IPS-NIHi7 (cell line): ENCODE results near the gene DHRS9.
"Not testable (repeated sequence)": the region's sequence is repeated elsewhere in the genome, so short reads cannot be mapped to it uniquely, and the experiment has no call there.

ENCODE experiments used
- DNase-seq: peaks from one replicate; pipeline ENCODE4 v3.0.0; 2012; ENCODE audit warnings: mixed read lengths; ENCODE audit errors: extremely low spot score

DHRS9 gene

GRCh38 chr2:169134272-169134671 is 64.9 kb downstream of the DHRS9 start:
- DNase-seq = not testable (repeated sequence)

- not testable (repeated sequence) for DNase-seq
Observed at GRCh38 chr2:169136428-169136827, 67.1 kb downstream of the DHRS9 start.

- no peak for DNase-seq
Observed at GRCh38 chr2:169136885-169137534, 67.6 kb downstream of the DHRS9 start.

DNA sequence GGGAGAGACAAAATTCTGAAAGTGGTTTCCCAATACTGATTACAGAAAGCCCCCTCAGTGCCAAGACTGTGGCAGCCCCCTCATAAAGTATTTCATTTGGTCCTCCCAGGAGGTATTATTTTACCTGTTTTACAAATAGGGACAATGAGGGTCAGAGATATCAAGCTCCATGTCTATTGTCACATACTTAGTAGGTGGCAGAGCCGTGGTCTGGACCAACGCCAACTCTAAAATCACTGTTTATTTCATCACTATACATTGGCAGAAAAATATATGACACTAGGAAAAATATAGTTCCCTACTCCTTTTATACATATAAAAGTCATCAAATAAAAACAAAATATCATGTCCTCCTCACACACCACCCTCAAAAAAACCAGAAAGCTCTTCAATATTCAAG is 68.6 kb downstream of the DHRS9 start:
- no peak for DNase-seq

GRCh38 chr2:169139145-169139544 is 69.8 kb downstream of the DHRS9 start:
- no peak for DNase-seq

DNA sequence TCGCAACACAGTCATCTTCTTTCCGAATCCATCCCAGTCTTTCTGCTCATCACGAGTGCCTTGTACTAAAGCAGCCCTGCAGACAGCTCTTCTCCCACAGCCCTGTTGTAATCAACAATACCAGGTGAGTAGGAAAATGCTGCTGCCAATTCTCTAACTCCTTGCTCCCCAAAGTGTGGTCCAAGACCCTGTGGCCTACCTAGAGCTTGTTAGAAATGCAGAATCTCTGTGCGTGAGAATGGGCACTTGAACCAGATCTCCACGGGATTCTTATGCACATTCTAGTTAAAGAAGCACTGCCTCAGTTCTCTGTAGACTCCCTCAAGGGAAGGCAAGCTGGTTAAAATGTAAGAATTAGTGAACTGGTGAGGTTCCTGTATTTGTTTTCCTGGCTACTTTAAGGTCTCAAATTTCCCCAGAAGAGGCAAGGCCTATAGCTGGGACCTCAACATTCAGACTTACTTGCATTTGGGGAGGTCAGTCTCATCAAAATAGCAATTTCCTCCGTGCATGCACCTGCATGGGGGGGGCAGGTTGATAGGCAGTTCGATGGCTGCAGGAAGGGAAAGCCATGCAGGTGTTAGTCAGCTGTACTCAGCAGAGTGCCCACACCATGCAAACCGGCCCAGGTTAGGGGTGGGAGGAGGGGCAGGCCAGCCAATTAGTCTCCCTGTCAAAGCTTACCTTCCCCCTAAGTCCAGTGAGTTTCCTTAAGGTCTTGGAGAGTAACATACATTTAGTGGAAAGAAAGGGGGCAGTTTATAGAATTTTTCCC is 70.8 kb downstream of the DHRS9 start:
- no peak for DNase-seq

GRCh38 chr2:169141713-169142352 is 72.5 kb downstream of the DHRS9 start:
- DNase-seq = peak; percentile 78

GRCh38 chr2:169143998-169144397 is 74.6 kb downstream of the DHRS9 start:
- no peak for DNase-seq
